ENCODE results near the gene RREB1.

The RREB1 gene

GRCh38 chr6:7087491-7087979, 20.2 kb upstream of the RREB1 start:
- ChIA-PET CTCF (interaction anchor here (1.0 to 2.3 kb wide), 11 partner anchors 8 to 411 kb away, joined by 3 to 8 read pairs (median 4); no protein-coding TSS in a partner anchor), POLR2A (interaction anchor here (0.6 kb wide), 1 partner anchor 461 kb away, joined by 3 read pairs; no protein-coding TSS in a partner anchor)
- no peak for TF ChIP-seq CTCF (IDR thresholded peaks at IDR 0.05; ENCODE audit: insufficient read depth, low read length, missing control alignments)
- no peak overlapping the region for H3K4me3 ChIP-seq (ENCODE audit: low read depth, low read length)
- DNase-seq (ENCODE audit: low read depth, low spot score): no peak

GRCh38 chr6:7088076-7088742, 19.6 kb upstream of the RREB1 start:
- CTCF ChIA-PET: interaction anchor here (1.0 to 2.3 kb wide), 5 partner anchors 10 to 411 kb away, joined by 3 to 8 read pairs (median 5); no protein-coding TSS in a partner anchor
- POLR2A ChIA-PET: no interaction called here

GRCh38 chr6:7098993-7099392, 8.8 kb upstream of the RREB1 start:
- H3K4me3 ChIP-seq (ENCODE audit: low read depth, low read length): no peak overlapping the region
- ChIA-PET POLR2A (no interaction called here), CTCF (interaction anchor here (1.0 to 3.2 kb wide), 2 partner anchors 9 to 11 kb away, joined by 4 to 8 read pairs; partner anchors contain the start of gene RREB1)
- DNase-seq (ENCODE audit: low read depth, low spot score): no peak
- TF ChIP-seq CTCF (IDR thresholded peaks at IDR 0.05; ENCODE audit: insufficient read depth, low read length, missing control alignments): no peak

More at GRCh38 chr6:7088076-7088742, 19.6 kb upstream of the RREB1 start:
- no peak for TF ChIP-seq CTCF (IDR thresholded peaks at IDR 0.05; ENCODE audit: insufficient read depth, low read length, missing control alignments)
- no peak overlapping the region for H3K4me3 ChIP-seq (ENCODE audit: low read depth, low read length)
- DNase-seq (ENCODE audit: low read depth, low spot score): no peak

- CTCF ChIA-PET: no interaction called here
- POLR2A ChIA-PET: no interaction called here
- no peak for TF ChIP-seq CTCF (IDR thresholded peaks at IDR 0.05; ENCODE audit: insufficient read depth, low read length, missing control alignments)
- DNase-seq (ENCODE audit: low read depth, low spot score): no peak
- H3K4me3 ChIP-seq (ENCODE audit: low read depth, low read length): no peak overlapping the region
These were observed 7.5 kb upstream of the RREB1 start for GRCh38 chr6:7100072-7100752.

GRCh38 chr6:7100753-7101081, 7.0 kb upstream of the RREB1 start:
- H3K4me3 ChIP-seq (ENCODE audit: low read depth, low read length): no peak overlapping the region
- no peak for DNase-seq (ENCODE audit: low read depth, low spot score)
- POLR2A ChIA-PET: no interaction called here
- CTCF ChIA-PET: no interaction called here
- TF ChIP-seq CTCF (IDR thresholded peaks at IDR 0.05; ENCODE audit: insufficient read depth, low read length, missing control alignments): no peak

GRCh38 chr6:7101290-7101689, 6.5 kb upstream of the RREB1 start:
- no peak overlapping the region for H3K4me3 ChIP-seq (ENCODE audit: low read depth, low read length)
- ChIA-PET POLR2A (no interaction called here), CTCF (no interaction called here)
- TF ChIP-seq CTCF (IDR thresholded peaks at IDR 0.05; ENCODE audit: insufficient read depth, low read length, missing control alignments): no peak
- DNase-seq (ENCODE audit: low read depth, low spot score): no peak

Data from AG04449 (cell line).